GM19043 (cell line): ENCODE data around the gene TNPO2.
"Not testable (repeated sequence)": the region's sequence is repeated elsewhere in the genome, so short reads cannot be mapped to it uniquely, and the experiment has no call there.

Experiments
- ATAC-seq: cut with Tn5 transposase; IDR thresholded peaks from one replicate; pipeline ENCODE4 v1.9.1; 2021; ENCODE audit warnings: low read depth; ENCODE audit not compliant: unreplicated experiment

The TNPO2 gene

DNA sequence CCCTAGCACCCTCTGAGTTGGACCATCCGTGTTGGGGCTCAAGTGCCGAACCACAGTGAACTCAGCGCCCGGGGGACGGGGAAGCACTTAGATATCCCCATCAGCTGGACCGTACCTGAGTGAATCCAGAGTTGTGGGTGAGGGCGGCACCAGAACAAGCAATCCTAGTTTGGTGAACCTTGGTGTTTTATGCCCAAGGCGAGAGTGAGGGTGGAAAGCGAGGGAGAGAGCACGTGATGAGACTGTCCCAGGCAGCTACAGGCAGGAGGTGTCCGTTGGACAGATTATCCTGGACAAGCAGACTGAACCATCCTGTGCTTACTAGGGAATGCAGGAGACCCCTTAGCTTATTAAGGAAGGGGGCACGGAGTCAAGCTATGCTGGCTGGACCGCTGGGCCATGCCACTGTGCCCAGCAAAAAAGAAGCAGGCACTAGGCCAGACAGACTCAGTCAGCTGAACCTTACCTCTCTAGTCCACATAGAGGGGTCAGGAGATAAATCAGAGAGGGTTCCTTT is 14.2 kb upstream of the TNPO2 start:
- ATAC-seq: no peak

DNA sequence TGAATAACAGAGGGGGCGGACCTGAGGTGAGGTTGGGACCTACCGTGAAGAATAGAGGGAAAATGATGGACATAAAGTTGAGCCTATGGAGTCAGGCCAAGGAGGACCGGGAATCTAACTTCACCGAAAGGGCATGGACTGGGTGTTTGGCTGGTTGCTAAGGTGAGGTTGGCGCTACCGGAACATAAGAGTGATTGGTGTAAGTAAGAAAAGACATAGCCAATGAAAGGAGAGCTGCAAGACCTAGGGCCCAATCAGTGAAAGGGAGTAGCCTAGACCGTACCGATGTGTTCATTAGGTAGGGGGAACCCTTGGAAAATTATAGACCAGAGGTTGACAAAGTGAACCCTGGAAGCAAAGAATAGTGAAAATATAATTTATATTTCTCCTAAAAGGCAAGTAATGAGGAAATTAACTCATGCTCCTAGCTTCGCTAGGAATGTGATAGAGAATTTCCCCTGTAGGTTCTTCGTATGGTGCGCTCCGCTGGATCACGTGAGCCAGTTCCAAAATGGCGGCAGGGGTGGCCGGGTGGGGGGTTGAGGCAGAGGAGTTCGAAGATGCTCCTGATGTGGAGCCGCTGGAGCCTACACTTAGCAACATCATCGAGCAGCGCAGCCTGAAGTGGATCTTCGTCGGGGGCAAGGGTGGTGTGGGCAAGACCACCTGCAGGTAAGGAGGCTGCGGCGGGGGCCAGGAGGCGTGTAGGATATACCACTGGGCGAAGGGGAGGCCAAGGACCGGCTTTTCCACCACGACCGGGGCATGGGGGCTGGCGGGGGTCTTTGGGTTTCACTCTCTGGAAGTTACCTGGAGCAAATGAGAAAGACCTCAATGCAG is 13.5 kb upstream of the TNPO2 start, which contains the start of gene GET3:
Gene GET3, plus strand, starts transcription at position 503 of the 840 bp plus-strand sequence. Its CDS starts 9 bp downstream, at position 512.
- ATAC-seq: peak; percentile 80

DNA sequence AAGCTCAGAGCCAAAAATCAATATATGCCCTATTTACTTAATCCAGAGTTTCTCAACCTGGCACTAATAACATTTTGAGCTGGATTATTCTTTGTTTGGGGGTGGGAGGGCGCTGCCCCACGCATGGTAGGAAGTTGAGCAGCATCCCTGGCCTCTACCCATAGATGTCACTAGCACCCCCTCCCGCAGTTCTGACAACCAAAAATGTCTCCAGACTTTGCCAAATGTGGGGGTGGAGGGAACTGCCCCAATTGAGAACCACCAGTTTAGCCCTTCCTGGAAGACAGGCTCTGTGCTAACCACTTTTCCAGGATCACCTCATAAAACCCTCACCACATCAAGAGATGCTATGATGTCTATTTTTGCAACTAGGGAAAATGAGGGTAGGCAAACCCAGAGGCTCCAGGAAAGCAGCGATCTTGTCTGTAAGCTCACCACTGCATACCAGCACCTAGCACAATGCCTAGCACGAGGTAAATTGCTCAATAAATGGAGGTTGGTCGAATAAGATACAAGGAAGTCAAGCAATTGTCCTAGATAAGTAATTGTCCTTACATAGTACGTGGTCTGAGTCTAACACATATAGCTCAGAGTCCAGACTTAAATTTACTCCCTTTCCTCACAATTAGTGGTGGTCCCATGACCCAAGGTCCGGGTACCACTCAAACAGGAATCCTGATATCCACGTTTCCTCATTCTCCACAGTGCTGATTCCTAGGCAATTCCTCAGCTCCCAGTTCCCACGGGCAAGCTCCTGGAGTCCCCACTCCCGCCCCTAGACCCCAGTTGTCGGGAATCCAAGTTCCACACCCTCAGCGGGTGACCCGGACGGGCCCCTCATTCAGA is 9.9 kb upstream of the TNPO2 start:
- no peak for ATAC-seq

DNA sequence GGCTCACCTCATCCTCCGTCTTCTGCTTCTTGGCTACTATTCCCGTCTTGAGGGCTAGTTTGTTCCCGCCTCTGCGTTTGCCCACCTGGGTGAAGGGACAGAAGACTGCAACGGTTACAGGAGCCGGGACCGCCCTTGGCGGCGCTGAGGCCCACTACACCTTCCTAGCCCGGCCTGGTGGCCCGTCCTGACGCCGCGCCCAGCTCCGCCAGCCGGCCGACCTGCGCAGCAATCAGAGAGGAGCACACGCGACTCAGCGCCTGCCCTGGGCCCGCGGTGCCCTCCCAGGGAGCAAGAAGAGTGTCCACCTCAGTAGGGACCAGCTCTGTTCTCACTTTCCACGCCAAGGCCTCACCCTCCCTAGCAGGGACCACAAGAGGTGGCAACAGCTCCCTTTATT is 7.6 kb upstream of the TNPO2 start:
- ATAC-seq: no peak

DNA sequence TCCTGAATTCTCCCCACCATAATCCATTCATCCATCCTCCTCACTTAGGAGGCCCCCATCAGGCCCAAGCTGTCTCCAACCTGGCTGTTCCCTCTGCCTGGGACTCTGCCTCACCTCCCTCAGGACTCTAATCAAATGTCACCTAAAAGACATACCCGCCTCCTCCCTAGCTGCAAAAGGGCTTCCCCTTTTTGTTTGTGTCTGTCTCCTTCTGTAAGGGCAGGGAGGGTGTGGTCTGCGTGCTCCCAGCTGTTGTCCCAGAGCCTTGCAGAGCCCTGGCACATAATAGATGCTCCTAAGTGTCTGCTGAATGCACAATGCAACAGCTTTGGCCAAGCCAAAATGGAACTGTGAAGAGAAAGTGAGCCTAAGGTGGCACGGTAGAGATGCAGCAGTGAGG is 6.3 kb upstream of the TNPO2 start:
- no peak for ATAC-seq

DNA sequence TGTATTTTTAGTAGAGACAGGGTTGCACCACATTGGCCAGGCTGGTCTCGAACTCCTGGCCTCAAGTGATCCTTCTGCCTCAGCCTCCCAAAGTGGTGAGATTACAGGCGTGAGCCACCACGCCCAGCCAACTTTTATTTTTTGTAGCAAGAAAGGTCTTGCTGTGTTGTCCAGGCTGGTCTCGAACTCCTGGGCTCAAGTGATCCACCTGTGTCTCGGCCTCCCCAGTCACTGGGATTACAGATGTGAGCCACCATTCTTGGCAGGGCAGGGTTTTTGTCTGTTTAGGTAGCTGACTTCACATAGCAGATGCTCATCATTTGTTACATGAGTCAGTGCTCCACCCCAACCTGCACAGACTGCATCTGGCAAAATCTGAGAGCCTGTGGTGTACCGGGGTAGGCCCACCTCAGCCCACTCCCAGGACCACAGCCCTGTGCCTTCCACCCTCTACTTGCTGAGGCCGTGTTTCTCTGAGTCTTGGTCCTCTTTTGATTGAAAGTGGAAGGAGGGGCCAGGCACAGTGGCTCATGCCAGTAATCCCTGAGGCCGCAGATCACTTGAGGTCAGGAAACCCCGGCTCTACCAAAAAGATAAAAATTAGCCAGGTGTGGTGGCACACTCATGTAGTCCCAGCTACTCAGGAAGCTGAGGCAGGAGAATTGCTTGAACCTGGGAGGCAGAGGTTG is 4.2 kb upstream of the TNPO2 start:
- ATAC-seq: no peak

DNA sequence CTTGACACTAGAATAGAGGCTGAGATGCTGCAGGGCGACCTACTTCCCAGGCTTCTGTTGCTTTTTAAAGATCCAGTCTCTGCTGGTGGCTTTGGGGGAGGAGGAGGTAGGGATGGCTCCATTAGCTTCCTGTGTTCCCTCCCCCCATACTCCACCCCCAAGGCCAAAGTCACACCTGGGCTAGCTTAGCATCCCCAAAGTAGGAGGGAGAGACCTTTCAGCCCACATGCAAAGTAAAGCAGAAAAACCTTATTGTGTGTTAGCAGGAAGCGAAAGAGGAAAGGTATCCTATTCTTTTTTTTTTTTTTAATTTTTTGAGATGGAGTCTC is 3.2 kb upstream of the TNPO2 start:
- no peak for ATAC-seq

DNA sequence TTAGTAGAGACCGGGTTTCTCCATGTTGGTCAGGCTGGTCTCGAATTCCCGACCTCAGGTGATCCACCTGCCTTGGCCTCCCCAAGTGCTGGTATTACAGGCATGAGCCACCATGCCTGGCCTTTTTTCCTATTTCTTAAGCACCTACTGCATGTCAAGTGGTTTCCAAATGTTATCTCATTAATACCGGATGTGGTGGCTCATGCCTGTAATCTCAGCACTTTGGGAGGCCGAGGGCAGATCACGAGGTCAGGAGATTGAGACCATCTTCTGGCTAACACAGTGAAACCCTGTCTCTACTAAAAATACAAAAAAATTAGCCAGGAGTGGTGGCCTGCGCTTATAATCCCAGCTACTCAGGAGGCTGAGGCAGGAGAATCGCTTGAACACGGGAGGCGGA is 1.9 kb upstream of the TNPO2 start:
- ATAC-seq: not testable (repeated sequence)

DNA sequence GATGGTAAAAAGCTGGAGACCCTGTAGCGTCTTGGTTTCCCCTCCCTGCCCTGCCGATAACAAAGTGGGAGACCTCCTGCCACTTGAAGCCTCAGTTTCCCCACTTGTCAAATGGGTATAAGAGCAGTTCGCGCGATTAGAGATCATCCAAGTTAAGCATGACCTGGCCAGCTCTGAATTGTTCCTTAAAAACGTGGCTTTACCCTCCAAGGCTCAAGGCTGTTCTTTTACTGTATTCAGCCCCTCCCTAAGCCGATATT is 421 bp downstream of the TNPO2 start:
- no peak for ATAC-seq

DNA sequence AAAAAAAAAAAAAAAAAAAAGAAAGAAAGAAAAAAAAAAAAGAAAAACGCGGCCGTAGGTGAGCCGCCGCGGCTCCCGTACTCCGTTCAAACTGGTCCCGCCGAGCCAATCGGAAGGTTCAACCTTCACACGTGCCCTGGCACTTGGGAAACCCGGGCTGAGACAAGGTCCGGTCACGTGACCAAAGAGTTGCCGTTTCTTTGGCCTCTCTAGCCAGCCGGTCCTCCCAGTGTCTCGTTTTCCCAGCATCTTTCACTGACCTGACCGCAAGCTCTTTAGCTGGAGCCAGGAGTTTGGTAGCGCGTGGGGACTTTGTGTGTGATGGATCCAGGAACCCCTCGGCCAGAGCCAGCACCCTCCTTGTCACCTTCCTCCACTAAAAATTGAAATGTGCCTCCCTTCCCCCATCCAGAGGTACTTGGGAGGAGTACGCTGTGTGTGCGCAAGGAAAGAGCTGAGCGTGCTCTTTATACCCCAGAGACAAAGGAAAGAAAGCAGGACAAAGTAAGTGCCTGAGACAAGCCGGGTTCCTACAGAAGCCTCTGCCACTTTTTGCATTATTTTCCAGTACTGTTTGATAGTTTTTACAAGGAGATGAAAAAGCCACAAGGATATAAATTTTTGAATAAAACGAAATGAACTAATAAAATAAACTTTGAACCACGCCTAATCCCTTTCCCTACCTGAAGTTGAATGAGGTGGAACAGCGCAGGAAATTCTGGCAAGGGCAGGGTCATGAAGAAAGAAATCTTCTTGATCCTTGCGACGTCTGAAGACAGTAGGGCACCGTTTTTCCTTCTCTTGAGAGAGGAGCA is 959 bp downstream of the TNPO2 start:
- peak; percentile 75 for ATAC-seq

DNA sequence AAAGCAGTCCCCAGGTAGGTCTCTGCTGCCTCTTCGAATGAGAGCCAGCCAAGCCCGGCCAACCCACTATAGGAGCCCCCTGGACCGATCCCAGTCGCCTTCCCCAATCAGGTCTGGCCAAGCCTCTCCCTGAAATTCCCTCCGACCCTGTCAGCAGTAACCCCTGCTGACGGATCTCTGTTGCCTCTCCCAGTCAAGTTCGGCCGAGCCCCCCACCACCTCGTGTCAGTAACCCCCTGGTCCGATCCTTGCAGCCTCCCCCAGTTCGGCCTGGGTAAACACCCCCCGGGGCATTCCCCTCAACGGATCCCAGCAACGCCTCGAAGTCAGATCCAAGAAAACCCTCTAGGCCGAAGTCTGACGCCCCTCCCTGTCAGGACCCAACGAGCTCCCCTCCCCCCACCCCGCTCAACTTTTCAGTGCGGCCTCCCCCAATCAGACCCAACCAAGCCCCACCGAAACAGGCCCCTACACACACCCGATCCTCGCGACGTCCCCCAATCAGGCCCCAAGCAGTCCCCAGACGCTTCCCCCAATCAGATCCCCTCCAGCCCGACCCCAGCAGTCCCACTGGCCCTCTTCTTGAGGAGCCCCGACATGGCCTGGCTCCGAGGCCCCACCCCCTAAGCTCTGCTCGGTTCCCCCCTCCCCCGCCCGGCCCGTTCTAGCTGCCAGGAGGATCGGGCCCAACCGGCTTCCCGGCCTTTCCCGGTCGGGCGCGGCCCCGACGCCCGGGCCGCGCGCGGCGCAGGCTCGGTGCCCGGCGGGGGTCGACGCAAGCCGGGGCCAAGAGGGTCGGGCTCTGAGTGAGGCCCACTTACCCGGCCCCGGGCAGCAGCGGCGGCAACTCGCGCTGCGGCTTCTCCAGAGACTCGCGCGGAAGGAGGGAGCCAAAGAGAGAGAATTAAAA is 1.8 kb downstream of the TNPO2 start:
- ATAC-seq: no peak

DNA sequence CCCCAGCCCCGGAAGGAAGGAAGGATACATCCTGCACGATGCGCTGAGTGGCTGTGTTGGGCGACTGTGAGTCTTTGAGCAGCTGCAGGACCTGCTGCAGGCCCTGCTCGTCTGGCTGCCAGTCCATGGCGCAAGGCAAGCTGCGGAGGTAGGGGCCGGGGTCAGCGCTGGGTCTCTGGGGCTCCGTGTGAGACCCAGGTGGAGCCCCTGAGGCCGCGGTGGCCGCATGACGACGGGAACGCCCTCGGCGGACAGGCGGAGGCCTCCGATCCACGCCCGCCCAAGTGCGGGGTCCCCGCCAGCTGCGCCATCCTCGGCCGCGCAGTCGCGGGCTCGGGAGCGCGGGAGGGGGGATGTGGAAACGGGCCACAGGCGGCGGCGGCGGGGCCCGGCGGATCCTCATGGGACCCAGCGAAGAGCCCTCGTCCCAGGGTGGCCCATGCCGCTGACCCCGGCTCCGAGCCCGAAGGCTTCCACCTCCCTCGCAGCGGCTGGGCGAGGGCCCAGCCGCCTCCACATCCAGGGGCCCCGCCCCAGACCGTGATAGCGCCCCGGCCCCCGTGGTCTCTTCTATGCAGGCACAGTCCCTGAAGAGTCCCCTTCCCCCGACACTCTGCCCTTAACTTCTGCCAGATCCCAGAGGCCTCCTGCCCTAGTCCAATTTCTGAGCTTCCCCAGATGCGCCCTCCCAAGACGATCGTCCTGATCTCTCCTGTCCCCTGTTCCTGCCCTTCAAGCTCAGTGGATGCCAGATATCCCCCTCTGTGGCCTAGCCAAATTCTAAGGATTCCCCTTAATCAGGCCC is 2.7 kb downstream of the TNPO2 start:
- ATAC-seq: no peak

DNA sequence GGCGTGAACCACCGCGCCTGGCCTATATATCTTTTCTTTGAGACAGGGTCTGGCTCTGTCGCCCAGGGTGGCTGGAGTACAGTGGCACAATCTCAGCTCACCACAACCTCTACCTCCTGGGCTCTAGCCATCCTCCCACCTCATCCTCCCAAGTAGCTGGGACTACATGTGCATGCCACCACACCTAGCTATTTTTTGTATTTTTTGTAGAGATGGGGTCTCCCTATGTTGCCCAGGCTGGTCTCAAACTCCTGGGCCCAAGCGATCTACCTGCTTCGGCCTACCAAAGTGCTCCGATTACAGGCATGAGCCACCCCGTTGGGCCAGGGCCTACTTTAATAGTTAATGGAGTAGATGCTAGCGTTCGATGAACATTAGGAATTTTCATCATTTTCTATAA is 3.4 kb downstream of the TNPO2 start:
- no peak for ATAC-seq

DNA sequence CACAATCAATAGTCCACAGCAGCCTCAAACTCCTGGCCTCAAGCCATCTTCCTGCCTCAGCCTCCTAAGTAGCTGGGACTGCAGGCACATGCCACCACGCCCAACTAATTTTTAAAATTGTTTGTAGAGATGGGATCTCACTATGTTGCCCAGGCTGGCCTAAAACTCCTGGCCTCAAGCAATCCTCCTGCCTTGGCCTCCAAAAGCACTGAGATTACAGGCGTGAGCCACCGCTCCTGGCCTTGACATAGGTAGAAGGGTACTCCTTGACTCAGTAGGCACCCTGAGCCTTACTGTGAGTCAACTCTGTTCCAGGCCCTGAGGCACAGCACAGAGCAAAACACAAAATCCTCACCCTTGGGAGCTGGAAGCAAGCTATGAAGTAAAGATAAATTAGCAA is 7.8 kb downstream of the TNPO2 start:
- no peak for ATAC-seq

DNA sequence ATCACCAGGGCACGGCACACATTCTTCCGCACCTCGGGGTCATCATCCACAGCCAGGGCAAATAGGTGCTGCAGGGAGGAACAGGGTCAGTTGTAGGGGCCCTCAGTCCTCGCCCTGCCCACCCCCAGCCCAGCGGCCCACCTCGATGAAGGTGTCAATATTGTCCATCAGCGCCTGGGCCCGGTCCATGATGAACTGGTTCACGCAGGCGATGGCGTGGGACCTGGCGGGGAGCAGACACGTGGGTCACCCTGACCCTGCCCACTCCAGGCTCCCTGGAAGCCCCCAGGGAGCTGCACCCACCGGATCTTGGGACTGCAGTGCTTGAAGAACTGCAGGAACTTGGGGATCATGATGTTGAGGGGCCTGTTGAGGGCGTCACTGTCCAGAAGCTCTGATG is 8.6 kb downstream of the TNPO2 start:
- no peak for ATAC-seq

DNA sequence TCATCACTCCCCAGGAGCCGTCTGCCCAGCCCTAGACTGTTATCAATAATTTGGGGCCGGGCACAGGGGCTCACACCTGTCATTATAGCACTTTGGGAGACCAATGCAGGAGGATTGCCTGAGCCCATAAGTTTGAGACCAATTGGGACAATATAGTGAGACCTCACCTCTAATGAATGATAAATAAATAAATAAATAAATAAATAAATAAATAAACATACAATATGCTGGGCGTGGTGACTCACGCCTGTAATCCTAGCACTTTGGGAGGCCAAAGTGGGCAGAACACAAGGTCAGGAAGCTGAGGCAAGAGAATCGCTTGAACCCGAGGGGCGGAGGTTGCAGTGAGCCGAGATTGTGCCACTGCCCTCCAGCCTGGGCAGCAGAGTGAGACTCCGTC is 10.4 kb downstream of the TNPO2 start:
- not testable (repeated sequence) for ATAC-seq

DNA sequence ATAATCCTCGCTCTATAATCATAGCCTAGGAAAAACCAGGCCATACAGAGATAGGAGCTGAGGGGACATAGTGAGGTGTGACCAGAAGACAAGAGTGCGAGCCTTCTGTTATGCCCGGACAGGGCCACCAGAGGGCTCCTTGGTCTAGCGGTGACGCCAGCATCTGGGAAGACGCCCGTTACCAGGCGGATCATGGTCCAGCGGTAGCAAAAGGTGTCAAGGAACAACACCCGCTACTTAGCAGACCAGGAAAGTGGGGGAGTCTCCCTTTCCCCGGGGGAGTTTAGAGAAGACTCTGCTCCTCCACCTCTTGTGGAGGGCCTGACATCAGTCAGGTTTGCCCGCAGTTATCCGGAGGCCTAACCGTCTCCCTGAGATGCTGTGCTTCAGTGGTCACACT is 11.7 kb downstream of the TNPO2 start:
- not testable (repeated sequence) for ATAC-seq

DNA sequence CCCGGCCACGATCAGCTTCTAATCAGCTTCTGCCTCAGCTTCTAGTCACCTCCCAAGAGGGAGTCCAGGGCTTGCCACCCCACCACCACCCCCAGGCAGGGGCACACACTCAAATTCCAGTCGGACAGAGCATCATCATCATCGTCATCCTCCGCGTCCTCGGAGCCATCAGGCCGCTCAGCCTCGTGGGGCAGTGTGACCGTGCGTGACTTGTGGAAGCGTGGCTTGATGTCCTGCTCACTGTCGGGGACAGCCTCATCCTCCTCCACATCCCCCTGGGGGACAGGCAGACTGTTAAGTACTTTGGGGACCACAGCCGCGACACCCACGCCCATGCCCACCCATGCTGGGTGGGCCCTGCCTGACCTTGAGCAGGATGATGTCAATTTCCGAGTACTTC is 12.5 kb downstream of the TNPO2 start:
- ATAC-seq: no peak

DNA sequence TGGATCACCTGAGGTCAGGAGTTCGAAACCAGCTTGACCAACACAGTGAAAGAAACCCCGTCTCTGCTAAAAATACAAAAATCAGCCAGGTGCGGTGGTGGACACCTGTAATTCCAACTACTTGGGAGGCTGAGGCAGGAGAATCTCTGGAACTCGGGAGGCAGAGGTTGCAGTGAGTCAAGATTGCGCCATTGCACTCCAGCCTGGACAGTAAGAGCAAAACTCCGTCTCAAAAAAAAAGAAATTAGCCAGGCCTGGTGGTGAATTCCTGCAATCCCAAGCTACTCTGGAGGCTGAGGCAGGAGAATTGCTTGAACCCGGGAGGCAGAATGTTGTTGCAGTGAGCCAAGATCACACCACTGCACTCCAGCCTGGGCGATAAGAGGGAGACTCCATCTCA is 15.1 kb downstream of the TNPO2 start:
- ATAC-seq: no peak
